GM13977 (cell line): ENCODE data around the gene OSBPL1A.

ENCODE experiments used
- DNase-seq: peaks from one replicate; pipeline ENCODE4 v3.0.0; 2012; ENCODE audit warnings: low spot score
- in situ Hi-C: fragments of 300-500 bp; cut with MboI; formaldehyde crosslinking; loops from one replicate; pipeline ENCODE4 v1.12.0; 2022; ENCODE audit warnings: low sequenced_read_pairs, low pct_unique_long_range_greater_than_20kb, mixed read lengths, inconsistent platforms; ENCODE audit not compliant: unreplicated experiment
- TF ChIP-seq, protein P1 (sequence below): IDR thresholded peaks from 2 replicates; pipeline ENCODE4 v1.5.1; 2012; ENCODE audit warnings: mild to moderate bottlenecking, control low read depth; ENCODE audit not compliant: insufficient read depth; ENCODE audit errors: extremely low read depth, missing control alignments

The OSBPL1A gene

DNA sequence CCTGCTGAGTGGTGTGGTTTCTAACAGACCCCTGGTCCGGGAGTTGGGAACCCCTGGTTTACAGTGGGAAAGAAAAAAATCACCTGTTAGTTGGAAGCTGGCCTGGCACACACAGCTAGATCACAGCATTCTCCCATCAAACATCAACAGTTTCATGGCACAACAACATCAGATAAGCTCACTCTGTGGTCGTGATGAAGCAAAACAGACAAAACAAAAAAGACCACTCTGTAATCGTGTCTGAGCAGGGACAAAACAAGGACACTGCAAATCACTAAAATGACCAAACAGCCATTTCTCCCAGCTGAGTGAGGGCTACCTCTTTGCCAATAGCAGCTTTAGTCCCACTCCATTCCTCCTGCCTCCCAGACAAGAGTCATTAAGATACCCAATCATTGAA is 19.9 kb upstream of the OSBPL1A start:
- TF ChIP-seq, protein P1, sequence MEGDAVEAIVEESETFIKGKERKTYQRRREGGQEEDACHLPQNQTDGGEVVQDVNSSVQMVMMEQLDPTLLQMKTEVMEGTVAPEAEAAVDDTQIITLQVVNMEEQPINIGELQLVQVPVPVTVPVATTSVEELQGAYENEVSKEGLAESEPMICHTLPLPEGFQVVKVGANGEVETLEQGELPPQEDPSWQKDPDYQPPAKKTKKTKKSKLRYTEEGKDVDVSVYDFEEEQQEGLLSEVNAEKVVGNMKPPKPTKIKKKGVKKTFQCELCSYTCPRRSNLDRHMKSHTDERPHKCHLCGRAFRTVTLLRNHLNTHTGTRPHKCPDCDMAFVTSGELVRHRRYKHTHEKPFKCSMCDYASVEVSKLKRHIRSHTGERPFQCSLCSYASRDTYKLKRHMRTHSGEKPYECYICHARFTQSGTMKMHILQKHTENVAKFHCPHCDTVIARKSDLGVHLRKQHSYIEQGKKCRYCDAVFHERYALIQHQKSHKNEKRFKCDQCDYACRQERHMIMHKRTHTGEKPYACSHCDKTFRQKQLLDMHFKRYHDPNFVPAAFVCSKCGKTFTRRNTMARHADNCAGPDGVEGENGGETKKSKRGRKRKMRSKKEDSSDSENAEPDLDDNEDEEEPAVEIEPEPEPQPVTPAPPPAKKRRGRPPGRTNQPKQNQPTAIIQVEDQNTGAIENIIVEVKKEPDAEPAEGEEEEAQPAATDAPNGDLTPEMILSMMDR = no peak
- DNase-seq = no peak
- in situ Hi-C loops = no loop called here

- TF ChIP-seq, protein P1 = no peak
- DNase-seq = peak; percentile 26
- in situ Hi-C loops = no loop called here
These were observed 16.9 kb upstream of the OSBPL1A start for GRCh38 chr18:24414349-24415003.

DNA sequence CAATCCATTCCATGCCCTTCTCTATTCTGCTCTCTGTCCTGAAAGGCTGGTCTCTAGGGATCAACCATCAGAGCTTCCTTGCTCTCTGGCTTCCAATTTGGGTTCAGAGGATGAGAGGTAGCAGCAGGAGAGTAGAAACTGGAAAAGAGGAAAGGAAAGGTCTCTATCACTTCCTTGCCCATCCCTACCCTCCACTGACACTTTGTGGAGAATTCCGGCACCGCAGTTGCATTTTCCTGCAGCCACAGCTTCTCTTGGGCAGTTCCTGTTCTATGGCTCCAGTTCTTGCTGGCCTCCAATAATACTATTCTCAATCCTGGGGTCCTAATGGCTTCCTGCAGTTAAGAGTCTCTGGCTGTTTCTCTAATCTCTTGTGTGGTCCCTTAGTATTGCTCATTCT is 15.5 kb upstream of the OSBPL1A start:
- no peak for DNase-seq
- in situ Hi-C loops = no loop called here
- TF ChIP-seq, protein P1 = no peak

GRCh38 chr18:24408496-24408895 is 10.9 kb upstream of the OSBPL1A start:
- no peak for DNase-seq
- in situ Hi-C loops = no loop called here
- TF ChIP-seq, protein P1 = no peak

GRCh38 chr18:24404591-24404990 is 7.0 kb upstream of the OSBPL1A start:
- DNase-seq = no peak
- TF ChIP-seq, protein P1 = no peak
- in situ Hi-C loops = no loop called here

GRCh38 chr18:24403076-24403475 is 5.5 kb upstream of the OSBPL1A start:
- no peak for DNase-seq
- TF ChIP-seq, protein P1 = no peak
- in situ Hi-C loops = no loop called here
